Natural killer cell treated with Interleukin-12 subunit alpha and Interleukin-12 subunit beta and Interleukin-15 and Interleukin-18, amount 100 ng/mL, for 72 hours (primary cell): ENCODE results near the gene MEGF10. TPM values are rescaled to one million over a fixed set of nuclear protein-coding genes. Genes with fewer than 3 reads are reported as not detected.

Experiments used
- ATAC-seq, 2 donors: fragments of 150-1000 bp; cut with Tn5 transposase in 1 of 2; sonication (Bioruptor Pico), chemical (Tn5 transposase) in 1 of 2; 2 replicates each; pipeline ENCODE4 v1.10.0; 2021
- DNase-seq: peaks from one replicate; pipeline ENCODE4 v3.0.0; 2022; ENCODE audit warnings: low spot score
- H3K27ac Mint-ChIP-seq, 2 donors: 1 replicate in 1 of 2; 2 replicates in 1 of 2; pipeline ENCODE4 v1.8.0; 2022; ENCODE audit warnings: mixed read lengths in 2 of 2, mild to moderate bottlenecking in 1 of 2, moderate library complexity in 1 of 2
- H3K27me3 Mint-ChIP-seq, 2 donors: 1 replicate in 1 of 2; 2 replicates in 1 of 2; pipeline ENCODE4 v1.8.0; 2022; ENCODE audit warnings: mixed read lengths in 2 of 2
- H3K36me3 Mint-ChIP-seq: one replicate; pipeline ENCODE4 v1.8.0; 2022; ENCODE audit warnings: mixed read lengths
- H3K4me1 Mint-ChIP-seq, 2 donors: 1 replicate in 1 of 2; 2 replicates in 1 of 2; pipeline ENCODE4 v1.8.0; 2022; ENCODE audit warnings: low read depth in 2 of 2, mixed read lengths in 2 of 2, mild to moderate bottlenecking in 1 of 2
- H3K4me3 Mint-ChIP-seq: one replicate; pipeline ENCODE4 v1.8.0; 2022; ENCODE audit warnings: mixed read lengths
- H3K9me3 Mint-ChIP-seq: 2 replicates; pipeline ENCODE4 v1.8.0; 2022; ENCODE audit warnings: mixed read lengths
- total RNA-seq, 2 donors: library from RNA; stranded (reverse); gene quantifications; one replicate each; pipeline ENCODE4 v1.2.3, GENCODE V29; 2022

MEGF10 gene
- total RNA-seq, 2 donors from 2014 or later: not detected

GRCh38 chr5:127505905-127506304 lies 215.3 kb downstream of the MEGF10 start:
- Mint-ChIP-seq H3K27me3 (peaks cover 15 to 40% of the 10 kb centered on the region in 2 donors), H3K4me3 (no peak overlapping the region), H3K4me1 (no peaks in the 10 kb centered on the region), H3K27ac (no peak overlapping the region), H3K9me3 (no peaks in the 10 kb centered on the region), H3K36me3 (no peaks in the 10 kb centered on the region)
- DNase-seq (no peak), ATAC-seq (no peak)

GRCh38 chr5:127506616-127507015 lies 216.0 kb downstream of the MEGF10 start:
- Mint-ChIP-seq H3K4me1 (no peaks in the 10 kb centered on the region), H3K9me3 (no peaks in the 10 kb centered on the region), H3K4me3 (no peak overlapping the region), H3K27ac (no peak overlapping the region), H3K27me3 (peaks cover 20 to 47% of the 10 kb centered on the region in 2 donors), H3K36me3 (no peaks in the 10 kb centered on the region)
- ATAC-seq: no peak
- DNase-seq: no peak

GRCh38 chr5:127508644-127509373 lies 218.2 kb downstream of the MEGF10 start:
- H3K4me1 Mint-ChIP-seq: no peaks in the 10 kb centered on the region
- no peaks in the 10 kb centered on the region for H3K9me3 Mint-ChIP-seq
- ATAC-seq (no peak), DNase-seq (no peak)
- H3K27ac Mint-ChIP-seq: no peak overlapping the region
- H3K36me3 Mint-ChIP-seq: no peaks in the 10 kb centered on the region
- no peak overlapping the region for H3K4me3 Mint-ChIP-seq
- peaks cover 28 to 59% of the 10 kb centered on the region in 2 donors for H3K27me3 Mint-ChIP-seq

Other genes starting within 250 kb of the MEGF10 start
- 10 to 100 TPM; 10.2 to 12.9 TPM for gene C5orf63, start 217.3 kb upstream of the MEGF10 start, total RNA-seq
- 10 to 100 TPM; 43.5 to 53.8 TPM for gene PRRC1, start 226.8 kb downstream of the MEGF10 start, total RNA-seq